Thoracic aorta (tissue), 2 donors: Measurements from ENCODE around the gene PJA2. TPM values are rescaled to one million over a fixed set of nuclear protein-coding genes. Genes with fewer than 3 reads are reported as not detected.

ENCODE experiments used
- ATAC-seq: fragments of 150-250 bp; one replicate; pipeline ENCODE4 v1.8.0; 2017; ENCODE audit warnings: low read depth; ENCODE audit not compliant: insufficient number of reproducible peaks, low FRiP score
- DNase-seq: peaks from one replicate; pipeline ENCODE4 v3.0.0-alpha.2; 2020; ENCODE audit warnings: low spot score
- H3K27ac ChIP-seq, 2 donors: fragments of 200-600 bp; sonication (generic); 1 replicate in 1 of 2; 2 replicates in 1 of 2; pipeline ENCODE4 v1.5.1; 2016; ENCODE audit warnings: mild to moderate bottlenecking in 2 of 2, moderate library complexity in 2 of 2
- H3K27me3 ChIP-seq: fragments of 200-600 bp; sonication (generic); replicated peaks from 2 replicates; pipeline ENCODE4 v1.6.0; 2016; ENCODE audit warnings: mild to moderate bottlenecking; ENCODE audit not compliant: insufficient read depth
- H3K36me3 ChIP-seq: fragments of 200-600 bp; sonication (generic); one replicate; pipeline ENCODE4 v1.5.1; 2016
- H3K4me1 ChIP-seq, 2 donors: fragments of 200-600 bp; sonication (generic); 1 replicate in 1 of 2; 2 replicates in 1 of 2; pipeline versions ENCODE4 v1.5.1 to v1.6.0; 2016; ENCODE audit warnings: low read depth in 2 of 2, mild to moderate bottlenecking in 1 of 2; ENCODE audit not compliant: control insufficient read depth in 1 of 2
- H3K4me3 ChIP-seq: fragments of 200-600 bp; sonication (generic); 2 replicates; pipeline ENCODE4 v1.5.1; 2016; ENCODE audit warnings: mild to moderate bottlenecking
- H3K9me3 ChIP-seq: fragments of 200-600 bp; sonication (generic); 2 replicates; pipeline ENCODE4 v1.5.1; 2016
- total RNA-seq, 2 donors: library from RNA; depleted of rRNA; stranded (reverse); fragments of >200 nt; gene quantifications; one replicate each; pipeline versions ENCODE4 v1.1.0 to v1.2.3, GENCODE V29; 2016
- TF ChIP-seq, protein P1 (sequence below): fragments of 200-600 bp; sonication (generic); IDR thresholded peaks from one replicate; pipeline ENCODE4 v1.5.1; 2019; ENCODE audit warnings: antibody characterized with exemption

Gene PJA2
- 100 to 1,000 TPM; 136 to 155 TPM for total RNA-seq

GRCh38 chr5:109409844-109410388, at the start of gene PJA2:
PJA2 (minus strand) TSS chr5:109409974; CDS start chr5:109383433, 26,541 bp downstream.
- H3K27ac ChIP-seq, result peak within 1 kb of the TSS; percentile 97 to 98
- H3K9me3 ChIP-seq, result no peaks in the 10 kb centered on the region
- TF ChIP-seq, protein P1, sequence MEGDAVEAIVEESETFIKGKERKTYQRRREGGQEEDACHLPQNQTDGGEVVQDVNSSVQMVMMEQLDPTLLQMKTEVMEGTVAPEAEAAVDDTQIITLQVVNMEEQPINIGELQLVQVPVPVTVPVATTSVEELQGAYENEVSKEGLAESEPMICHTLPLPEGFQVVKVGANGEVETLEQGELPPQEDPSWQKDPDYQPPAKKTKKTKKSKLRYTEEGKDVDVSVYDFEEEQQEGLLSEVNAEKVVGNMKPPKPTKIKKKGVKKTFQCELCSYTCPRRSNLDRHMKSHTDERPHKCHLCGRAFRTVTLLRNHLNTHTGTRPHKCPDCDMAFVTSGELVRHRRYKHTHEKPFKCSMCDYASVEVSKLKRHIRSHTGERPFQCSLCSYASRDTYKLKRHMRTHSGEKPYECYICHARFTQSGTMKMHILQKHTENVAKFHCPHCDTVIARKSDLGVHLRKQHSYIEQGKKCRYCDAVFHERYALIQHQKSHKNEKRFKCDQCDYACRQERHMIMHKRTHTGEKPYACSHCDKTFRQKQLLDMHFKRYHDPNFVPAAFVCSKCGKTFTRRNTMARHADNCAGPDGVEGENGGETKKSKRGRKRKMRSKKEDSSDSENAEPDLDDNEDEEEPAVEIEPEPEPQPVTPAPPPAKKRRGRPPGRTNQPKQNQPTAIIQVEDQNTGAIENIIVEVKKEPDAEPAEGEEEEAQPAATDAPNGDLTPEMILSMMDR, result no peak
- H3K4me3 ChIP-seq, result peak within 1 kb of the TSS; percentile 81
- DNase-seq (peak; percentile 99), ATAC-seq (peak; percentile 99)
- H3K4me1 ChIP-seq, result peaks cover 35 to 49% of the 10 kb centered on the region in 2 donors
- no peaks in the 10 kb centered on the region for H3K36me3 ChIP-seq
- H3K27me3 ChIP-seq, result no peaks in the 10 kb centered on the region

DNA sequence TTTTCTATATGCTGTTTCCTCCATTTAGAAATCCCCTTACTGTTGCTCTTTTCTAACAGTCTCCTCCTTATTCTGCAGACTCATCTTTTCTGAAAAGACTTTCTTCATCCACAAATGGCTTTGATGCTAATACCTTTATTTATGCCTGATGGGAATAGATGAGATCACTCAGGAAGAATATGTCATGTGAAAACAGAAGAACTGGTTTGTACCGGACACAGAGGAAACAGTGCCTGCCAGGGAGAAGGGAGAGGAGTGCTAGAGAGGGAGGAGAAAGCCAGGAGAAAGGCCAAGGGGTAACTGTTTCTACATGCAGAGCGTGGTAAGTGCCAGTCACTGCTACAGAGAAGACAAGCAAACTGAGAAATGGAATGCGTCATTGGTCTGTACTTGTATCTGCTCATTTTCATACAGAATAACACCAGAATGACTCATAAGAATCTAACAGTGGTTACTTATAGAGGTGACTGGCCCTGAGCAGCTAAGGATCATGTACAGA, 45.9 kb upstream of the PJA2 start:
- H3K9me3 ChIP-seq, result no peaks in the 10 kb centered on the region
- H3K27me3 ChIP-seq, result no peaks in the 10 kb centered on the region
- peak overlapping the region; percentile 67 to 79 for H3K27ac ChIP-seq
- ATAC-seq (peak; percentile 98), DNase-seq (peak; percentile 11)
- peaks cover 0 to 29% of the 10 kb centered on the region in 2 donors for H3K4me1 ChIP-seq
- H3K36me3 ChIP-seq, result no peaks in the 10 kb centered on the region
- TF ChIP-seq, protein P1, result no peak
- H3K4me3 ChIP-seq, result peak overlapping the region; percentile 51

GRCh38 chr5:109454731-109455505, 45.1 kb upstream of the PJA2 start:
- no peaks in the 10 kb centered on the region for H3K9me3 ChIP-seq
- no peaks in the 10 kb centered on the region for H3K27me3 ChIP-seq
- peak overlapping the region; percentile 51 for H3K4me3 ChIP-seq
- no peak for ATAC-seq
- peak overlapping the region; percentile 67 to 79 for H3K27ac ChIP-seq
- DNase-seq, result no peak
- TF ChIP-seq, protein P1, result no peak
- H3K36me3 ChIP-seq, result no peaks in the 10 kb centered on the region
- peaks cover 0 to 29% of the 10 kb centered on the region in 2 donors for H3K4me1 ChIP-seq

- Histone ChIP-seq H3K27me3 (no peaks in the 10 kb centered on the region), H3K4me3 (no peak overlapping the region), H3K36me3 (no peaks in the 10 kb centered on the region), H3K9me3 (no peaks in the 10 kb centered on the region), H3K4me1 (peaks cover 0 to 29% of the 10 kb centered on the region in 2 donors), H3K27ac (no peak overlapping the region)
- TF ChIP-seq, protein P1, result no peak
- no peak for DNase-seq
- no peak for ATAC-seq
Measured at GRCh38 chr5:109453251-109453650, 43.5 kb upstream of the PJA2 start.

DNA sequence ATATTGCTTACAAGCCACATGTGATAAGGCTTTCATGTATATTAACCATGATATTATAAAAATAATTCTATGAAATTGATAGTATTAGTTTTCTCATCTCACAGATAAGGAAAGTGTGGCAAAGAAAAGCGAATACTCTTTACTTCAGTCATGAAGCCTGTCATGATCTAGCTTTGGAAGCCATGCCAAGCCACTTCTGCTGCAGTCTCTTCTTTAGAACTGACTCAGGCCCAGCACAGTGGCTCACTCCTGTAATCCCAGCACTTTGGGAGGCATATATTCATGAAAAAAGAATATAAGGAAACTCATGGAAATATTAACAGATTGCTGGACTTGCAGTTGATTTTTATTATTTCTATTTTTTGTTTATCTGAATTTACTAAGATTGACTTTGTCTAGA, 42.9 kb upstream of the PJA2 start:
- H3K27ac ChIP-seq, result no peak overlapping the region
- no peak overlapping the region for H3K4me3 ChIP-seq
- ATAC-seq (no peak), DNase-seq (no peak)
- peaks cover 0 to 29% of the 10 kb centered on the region in 2 donors for H3K4me1 ChIP-seq
- no peaks in the 10 kb centered on the region for H3K36me3 ChIP-seq
- no peaks in the 10 kb centered on the region for H3K9me3 ChIP-seq
- H3K27me3 ChIP-seq, result no peaks in the 10 kb centered on the region
- TF ChIP-seq, protein P1, result no peak
